HG02759 (cell line): ENCODE measurements around the gene BID.
A peak's percentile ranks its signal among the peaks of the same experiment; 100 is the strongest.

Source experiments
- ATAC-seq: cut with Tn5 transposase; IDR thresholded peaks from one replicate; pipeline ENCODE4 v1.9.1; 2021; ENCODE audit warnings: mild to moderate bottlenecking, moderate library complexity; ENCODE audit not compliant: unreplicated experiment

Gene BID

DNA sequence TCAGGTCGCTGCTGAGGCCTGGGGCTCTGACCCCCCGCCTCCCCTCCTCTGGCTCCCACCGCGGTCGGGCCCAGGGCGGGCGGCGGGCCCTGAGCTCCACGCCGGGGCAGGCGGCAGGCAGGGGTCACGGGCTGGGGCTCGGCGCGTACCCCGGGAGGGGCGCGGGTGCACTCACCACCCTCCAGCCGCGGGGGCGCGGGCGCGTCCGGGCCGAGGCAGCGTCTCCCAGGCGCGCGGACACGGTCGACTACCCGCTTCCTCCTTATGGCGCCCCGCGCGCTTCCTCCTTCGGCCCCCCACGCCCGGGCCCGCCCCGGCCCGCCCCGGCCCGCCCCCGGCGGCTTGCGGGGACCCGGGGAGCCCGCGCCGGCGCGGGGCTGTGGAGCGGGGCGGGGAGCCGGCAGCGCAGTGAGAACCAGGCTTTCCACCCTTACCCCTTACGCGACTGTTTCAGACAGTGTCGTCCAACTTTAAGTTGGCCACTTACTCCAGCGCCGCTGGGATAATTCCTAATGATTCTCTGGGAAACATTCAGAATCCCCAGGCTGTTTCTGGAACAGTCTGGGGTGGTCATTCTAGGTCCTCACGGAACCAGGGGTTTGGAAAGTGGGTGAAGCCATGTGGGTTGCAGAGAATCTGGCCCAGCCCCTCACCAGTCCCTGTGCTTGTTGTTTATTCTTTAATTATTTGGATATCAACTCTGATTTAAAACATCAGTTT, at the start of gene BID:
Gene BID, minus strand, starts transcription at position 264 of the 720 bp plus-strand sequence. CDS start 24,353 bp downstream, outside the sequence.
- peak; percentile 40 for ATAC-seq

DNA sequence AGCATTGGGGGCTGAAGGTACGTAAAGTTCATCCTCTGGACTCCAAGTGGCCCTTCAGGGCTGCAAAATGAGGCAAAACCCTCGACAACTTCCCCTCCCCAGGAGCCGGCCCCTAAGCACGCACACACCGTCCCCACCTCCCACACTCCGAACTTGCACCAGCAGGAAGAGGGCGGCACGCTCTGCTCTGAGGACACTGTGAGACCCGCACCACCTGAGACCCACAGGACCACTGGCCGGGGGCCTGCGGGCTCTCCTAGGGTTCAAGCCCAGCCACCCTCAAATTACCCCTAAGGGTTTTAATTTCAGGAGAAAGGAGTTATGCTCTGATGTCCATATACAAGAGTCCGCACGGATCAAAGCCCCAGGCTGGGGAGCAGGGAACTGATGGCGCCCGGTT, 49.7 kb upstream of the BID start:
- no peak for ATAC-seq

DNA sequence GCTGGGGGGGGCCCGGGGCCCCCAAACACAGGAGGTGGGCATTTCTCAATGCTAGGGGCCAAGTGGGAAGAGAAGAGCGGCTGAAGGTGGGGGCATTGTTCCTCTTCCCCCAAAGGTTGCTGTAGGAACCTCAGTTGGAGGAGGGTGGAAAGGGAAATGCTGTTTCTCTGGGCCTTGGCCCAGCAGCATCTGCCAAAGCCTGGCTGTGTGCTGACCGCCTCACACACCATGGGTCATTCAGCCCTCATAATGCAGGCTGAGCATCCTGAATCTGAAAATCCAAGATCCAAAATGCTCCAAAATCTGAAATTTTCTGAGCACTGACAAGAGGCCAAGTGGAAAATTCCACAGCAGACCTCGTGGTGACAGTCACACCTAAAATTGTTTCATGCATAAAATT, 49.0 kb upstream of the BID start:
- no peak for ATAC-seq

DNA sequence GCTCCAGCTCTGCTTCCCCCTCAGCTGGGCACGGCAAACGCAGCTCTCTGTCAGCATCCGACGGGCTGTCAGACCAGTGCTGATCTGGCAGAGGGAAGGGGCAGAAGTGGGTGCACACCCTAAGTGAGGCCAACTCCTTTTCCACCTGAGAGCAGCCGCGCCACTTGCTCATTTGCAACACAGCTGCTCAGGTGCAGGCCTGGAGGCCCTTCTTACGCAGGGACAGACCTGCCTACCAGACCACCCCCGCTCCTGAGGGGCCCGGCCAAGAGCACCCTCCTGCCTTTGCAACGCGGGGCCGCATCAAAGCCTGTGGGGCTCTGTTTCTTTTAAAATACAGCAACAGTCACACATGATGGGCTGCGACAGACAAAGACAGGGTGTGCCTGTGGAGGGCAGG, 47.8 kb upstream of the BID start:
- no peak for ATAC-seq

DNA sequence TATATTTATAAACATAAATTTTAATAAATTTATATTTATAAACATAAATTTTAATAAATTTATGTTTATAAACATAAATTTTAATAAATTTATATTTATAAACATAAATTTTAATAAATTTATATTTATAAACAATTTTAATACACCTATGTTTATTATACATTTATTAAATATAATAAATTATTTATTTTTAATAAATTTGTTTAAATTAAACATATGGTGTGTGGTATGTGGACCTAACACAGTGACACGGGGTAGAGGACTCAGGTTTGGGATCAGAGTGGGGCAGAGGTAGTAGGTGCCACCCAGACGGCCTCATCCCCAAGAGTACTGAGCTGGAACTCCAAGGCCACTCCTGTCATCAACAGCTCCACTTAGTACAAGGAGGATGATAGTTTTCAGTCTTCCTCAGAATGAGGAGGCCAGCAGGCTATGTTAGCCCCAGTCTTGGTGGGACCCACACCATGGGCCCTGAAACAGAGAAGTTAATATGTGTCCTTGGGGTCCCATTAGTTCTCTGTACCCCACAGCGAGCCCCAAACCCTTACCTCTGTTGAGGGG, 46.7 kb upstream of the BID start:
- ATAC-seq = no peak

DNA sequence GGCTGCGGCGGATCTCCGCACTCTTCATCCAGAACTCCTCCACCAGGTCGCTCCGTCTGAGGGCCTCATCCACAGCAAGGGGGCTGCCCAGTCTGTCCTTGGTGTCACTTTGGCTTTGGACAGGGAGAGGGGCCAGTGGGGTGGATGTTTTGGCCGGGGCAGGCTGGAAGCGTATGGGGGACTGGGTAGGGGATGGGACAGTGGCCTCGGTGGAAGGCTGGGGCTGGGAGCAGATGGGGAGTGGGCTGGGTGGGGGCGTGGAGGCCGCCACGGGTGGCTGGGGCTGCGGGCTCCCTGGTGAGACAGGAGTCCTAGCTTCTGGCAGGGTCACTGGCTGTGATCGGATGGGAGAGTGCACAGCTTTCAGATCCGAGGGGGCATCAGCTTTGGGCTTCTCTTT, 44.4 kb upstream of the BID start:
- ATAC-seq = no peak

DNA sequence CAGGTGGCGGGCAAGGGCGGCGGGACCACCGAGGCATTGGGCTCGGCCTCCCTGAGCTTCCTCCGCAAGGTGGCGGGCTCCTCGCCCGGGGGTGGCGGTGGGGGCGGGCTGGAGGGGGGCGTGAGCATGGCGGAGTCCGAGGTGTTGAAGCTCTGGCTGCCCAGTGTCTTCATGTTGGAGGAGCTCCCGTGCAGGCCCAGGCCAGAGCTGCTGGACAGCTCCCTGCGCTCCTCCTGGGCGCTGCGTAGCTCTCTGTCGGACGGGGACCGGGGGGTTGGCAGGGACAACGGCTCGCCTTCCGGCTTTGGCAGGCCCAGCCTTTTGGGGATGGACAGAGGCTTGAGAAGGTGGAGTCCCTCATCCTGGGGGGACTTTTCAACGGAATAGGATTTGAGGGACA, 43.9 kb upstream of the BID start:
- ATAC-seq = no peak

DNA sequence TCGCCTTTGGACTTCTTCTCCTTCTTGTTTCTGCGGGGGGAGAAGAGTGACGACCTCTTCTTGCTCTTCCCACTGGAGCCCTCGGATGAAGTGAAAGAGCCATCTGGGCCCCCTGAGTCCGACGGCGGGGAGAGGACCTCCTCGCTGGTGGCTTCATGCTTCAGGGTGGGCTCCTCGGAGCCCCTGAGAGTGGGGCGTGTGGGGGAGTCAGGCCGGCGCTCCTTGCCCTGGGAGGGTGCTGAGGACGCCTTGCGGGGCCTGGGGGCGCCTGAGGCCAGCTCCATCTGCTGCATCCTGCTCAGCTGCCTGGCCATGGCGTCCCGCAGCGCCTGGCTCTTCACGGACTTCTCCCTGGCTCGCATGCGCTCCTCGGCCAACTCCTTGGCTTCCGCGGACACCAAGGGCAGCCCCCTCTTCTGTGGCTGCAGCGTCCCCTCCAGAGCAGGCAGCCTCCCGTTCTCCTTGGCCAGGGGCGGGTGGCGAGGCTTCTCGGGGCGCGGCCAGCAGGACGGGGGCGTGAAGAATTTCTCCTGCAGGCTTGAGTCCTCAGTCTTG, 43.3 kb upstream of the BID start:
- ATAC-seq = no peak

DNA sequence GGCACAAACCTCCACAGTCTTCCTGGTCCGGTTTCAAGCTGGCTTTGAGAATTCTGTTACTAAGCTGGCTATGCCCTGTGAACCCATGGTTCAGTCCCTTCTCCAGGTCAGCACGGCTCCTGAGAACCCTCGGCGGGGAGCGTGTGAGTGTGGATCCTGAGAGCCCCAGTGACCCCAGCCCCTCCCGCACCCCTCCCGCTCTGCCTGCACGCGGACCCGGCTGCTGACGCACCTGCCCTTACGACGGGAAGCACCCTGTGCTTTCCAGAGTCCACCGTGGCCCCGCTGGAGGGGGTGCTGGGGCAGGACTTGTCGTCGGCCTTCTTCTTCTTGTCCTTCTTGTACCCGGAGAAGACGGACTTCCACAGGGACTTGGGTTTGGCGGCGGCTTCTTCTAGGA, 42.8 kb upstream of the BID start:
- ATAC-seq = no peak

DNA sequence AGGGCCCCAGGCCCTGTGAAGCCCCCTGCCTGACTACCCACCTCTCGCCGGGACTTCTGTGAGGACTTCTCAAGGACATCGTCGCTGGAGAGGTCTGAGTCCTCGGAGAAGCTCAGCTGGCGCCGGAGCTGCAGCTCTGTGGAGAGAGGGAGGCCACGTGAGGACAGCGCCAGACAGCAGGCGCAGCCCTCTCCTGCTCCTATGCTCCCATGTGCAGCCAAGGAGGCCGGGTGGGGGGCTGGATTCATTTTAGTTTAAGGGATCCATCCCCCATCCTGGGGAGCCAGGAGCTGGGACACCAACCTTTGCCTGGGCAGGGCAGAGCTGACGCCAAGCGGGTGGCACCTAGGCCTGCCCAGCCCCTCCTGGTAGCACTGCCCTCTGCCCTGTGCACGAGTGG, 42.4 kb upstream of the BID start:
- no peak for ATAC-seq

DNA sequence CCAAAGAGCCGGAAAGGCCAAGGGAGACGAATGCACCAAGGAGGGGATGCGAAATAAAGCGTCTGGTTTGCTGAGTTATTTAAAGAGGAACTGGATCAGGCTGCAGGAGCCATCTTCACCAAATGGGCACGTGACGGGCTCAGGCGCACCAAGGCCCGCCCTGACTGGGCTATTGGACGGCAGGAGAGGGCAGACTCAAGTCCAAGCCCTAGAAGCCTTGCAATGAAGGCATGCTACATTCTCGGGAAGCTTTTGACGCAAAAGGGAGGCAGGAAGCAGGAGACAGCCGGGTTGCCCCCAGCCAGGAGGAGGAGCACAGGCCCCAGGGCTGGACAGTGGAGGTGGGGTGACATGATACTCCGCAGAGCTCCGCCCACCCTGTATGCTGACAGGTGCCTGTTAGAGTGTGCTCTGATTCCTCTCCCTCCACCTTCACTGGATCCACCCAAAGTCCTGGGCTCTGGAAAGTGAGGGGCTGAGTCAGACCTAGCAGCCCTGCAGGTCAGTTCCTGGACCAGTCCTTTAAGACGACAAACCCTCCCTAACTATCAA, 41.5 kb upstream of the BID start:
- no peak for ATAC-seq

DNA sequence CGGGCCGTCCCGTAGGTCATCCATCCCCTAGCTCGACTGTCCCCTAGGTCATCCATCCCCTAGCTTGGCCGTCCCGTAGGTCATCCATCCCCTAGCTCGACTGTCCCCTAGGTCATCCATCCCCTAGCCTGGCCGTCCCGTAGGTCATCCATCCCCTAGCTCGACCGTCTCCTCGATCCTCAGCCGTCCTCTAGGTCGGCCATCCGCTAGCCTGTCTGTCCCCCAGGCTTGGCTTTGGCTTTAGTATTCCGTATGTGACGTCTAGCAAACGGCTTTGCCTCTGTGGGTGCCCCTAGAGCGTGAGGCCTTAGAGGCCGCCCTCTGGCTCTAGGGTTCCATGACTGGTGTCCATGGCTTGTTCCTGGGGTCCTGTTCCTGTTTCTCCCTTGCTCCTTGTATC, 40.6 kb upstream of the BID start:
- ATAC-seq = no peak

DNA sequence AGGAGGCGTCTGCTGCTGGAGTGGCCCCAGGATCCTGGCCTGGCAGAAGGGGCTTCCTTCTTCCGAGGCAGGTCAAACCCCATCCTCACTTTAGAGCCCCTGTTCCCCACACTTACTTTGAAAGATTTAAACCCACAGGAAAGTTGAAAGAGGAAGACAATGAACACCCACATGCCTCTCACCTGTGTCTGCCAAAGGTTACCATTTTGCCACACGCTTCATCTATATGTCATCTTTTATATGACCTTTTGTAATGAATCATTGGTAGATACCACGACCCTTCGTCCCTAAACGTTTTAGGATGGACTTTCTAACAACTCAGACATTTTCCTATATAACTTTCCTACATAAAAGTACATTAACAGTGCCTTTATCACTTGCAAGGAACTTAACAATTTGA, 39.8 kb upstream of the BID start:
- ATAC-seq = no peak

DNA sequence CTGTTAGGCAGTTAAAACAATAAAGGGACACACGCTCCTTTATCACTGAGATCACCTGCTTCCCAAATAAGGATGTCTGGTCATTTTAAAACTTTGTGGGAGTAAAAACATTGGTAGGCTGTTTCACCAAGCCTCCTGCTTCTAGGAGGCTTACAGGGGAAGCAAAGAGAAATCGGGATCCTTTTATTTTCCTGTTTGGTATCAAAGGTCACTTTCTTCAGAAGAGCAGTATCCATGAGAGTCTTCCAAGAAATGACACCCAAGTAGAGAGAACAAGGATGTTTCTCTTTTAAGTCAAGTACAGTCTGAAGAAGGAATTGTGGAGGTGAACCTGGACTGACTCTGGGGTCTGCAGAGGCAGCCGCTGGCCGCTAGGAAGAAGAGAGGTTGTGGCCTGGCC, 36.9 kb upstream of the BID start:
- no peak for ATAC-seq

DNA sequence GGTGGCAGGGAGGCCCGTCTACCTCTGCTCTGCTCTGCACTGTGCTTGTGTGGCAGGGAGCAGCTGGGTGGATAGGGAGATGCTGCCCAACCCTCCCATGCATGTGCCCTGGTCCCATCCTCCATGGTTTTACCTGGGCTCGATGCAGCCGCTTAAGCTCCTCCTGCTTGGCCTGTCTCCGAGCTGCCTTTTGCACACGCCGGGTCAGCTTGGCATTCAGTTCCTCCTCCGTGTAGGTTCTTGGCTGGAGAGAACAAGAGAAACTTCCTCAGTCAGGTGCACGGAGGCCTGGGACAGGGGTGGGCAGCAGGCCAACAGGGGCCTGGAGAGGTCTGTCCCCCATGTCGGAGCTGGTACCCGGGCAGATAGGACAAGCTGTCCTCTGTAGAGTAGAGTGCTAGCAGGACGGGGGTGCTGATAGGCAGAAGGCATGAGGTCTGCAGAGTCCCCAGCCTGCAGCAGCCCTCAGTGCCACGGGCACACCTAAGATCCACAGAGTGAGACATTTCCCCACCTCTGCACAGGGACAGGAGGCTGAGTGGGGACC, 36.4 kb upstream of the BID start:
- no peak for ATAC-seq

DNA sequence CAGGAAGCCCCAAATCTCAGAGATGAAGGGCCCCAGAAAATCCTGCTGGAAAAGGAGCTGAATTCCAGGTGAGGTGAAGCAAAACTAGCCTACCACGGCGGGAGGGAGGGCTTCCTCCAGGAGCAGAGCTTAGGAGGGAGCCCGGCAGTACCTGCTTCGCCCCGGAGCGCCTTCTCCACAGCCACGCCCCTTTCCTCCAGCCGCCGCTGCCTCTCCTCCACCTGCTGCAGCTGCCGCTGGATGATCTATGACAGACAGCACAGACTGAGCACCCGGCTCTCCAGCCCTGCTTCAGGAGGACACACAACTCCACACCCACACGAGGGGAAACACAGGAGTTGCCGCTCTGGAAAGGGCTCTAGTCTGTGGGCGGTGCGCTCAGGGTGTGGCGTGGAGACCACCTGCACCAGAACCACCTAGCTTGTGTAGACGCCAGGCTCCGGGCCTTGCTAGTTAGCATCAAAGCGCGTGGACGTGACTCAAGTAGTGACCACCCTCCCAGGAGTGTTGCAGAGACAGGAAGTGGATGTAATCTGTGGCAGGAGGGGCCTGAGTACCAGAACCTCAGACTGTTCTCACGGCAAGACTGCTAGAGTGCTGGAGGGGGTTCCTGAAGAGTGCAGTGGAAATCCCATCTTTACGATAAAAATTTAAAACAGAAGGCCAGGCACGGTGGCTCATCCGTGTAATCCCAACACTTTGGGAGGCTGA, 34.6 kb upstream of the BID start:
- ATAC-seq = no peak

DNA sequence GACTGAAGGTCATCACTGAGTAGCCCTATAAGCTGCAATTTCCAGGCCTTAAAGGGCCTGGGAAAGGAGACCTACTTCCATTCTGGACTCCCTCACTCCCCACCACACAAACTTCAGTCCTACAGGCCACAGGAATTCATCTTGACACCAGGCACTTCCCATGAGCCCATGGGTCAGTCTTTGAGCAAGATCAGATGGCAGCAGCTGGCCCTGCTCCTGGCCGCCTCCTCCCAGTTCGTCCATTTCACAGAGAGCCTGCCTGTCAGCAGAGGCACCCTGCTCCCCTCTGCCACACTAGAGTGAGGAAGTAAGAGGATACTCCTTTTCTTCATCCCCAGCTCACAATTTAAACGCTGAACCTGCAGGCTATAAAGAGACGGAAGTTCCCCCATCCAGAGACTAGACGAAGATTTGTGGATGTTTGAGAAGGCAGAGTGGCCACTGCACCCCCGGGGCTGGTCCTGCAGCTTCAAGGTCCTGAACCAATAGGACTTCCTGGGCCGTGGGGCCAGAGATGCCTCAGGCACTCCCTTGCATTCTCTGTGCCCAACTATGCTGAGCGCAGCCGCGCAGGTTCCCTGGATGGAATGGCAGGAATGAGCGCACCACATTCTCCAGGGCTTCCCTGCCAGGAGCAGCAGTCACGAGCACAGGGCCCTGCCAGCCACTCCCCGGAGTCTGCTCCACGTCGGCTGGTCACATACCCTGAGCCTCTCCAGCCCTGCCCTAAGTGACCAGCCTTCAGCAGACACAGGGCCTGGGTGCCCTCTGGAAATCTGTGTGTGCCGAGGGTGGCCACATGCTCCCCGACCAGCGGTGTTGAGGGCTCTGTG, 33.5 kb upstream of the BID start:
- no peak for ATAC-seq

DNA sequence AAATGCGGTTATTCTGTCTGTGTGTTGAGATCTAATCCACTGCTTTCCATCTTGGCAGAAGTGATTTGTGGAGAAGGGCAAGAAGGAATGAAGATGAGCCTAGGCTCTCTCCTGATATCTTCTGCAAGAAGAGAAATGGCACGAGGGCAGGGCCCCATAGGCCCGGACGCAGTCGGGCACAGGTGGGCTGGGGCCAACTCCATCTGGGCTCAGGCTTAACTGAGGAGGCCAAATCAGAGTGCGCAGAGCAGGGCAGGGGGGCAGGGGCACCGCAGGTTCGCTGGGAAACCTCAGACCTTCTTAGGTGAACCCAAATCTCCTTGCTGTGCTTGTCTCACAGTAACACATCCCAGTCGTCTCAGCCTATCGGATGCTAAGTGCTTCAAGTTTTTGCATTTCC, 32.8 kb upstream of the BID start:
- ATAC-seq = no peak

DNA sequence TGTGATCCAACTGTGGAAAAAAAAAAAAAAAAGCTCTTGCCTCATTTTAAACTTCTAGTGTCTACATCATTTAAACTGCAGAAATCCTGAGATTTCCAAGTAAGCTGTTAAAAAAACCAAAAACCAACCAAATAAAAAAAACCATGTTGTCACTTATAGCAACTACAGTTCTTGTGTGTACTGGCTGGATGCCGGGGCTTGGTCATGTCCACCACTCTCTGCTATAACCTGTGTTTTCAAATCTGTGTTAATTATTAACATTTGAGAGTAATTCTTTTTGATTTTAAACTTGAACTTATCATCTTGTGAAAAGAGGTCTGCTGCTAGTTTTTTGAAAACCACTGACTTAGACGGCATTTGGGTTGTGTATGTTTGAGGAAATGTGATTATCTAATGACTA, 32.2 kb upstream of the BID start:
- no peak for ATAC-seq

DNA sequence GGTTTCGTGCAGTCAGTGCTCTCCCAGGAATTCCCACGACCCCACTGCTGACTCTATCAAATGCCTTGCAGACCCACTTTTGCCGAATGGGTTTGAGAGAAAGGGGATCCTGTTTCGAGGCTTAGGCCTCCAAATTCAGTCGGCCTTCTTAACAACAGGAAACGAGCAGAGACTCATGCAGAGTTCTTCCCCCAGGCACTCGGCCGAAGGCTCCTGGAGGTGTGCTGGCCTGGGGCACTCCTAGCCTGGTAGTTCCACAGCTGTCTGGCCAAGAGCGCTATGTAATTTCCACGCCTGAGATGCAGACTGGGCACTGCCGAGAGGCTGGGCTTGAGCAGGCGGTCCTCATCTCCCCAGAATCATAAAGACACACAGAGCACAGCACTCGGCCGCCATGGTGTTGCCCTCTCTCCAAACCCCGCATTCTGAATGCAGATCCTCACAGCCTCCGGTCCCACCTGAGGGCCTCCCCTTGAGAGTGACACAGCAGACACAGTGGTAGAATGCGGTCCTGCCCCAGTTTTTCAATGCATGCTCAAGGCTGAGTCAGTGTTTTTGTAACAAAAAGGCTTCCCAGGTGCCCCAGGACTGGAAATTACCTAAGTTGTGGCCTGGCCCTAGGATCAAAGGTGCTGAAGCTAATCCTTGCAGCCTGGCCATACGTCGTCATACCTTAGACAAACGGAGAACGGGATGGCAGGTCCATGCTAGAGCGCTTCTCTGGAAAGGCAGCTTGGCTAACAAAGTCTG, 30.2 kb upstream of the BID start:
- ATAC-seq = no peak
